Gastrocnemius medialis (tissue), 4 donors: Measurements from ENCODE around the gene DPP3. TPM values are rescaled to one million over a fixed set of nuclear protein-coding genes. Genes with fewer than 3 reads are reported as not detected.
A peak's percentile ranks its signal among the peaks of the same experiment; 100 is the strongest.
"Not testable (repeated sequence)": the region's sequence is repeated elsewhere in the genome, so short reads cannot be mapped to it uniquely, and the experiment has no call there.

Source experiments
- ATAC-seq, 2 donors: fragments of 150-250 bp; one replicate each; pipeline ENCODE4 v1.9.1; 2016
- DNase-seq, 2 donors: peaks; one replicate each; pipeline ENCODE4 v3.0.0-alpha.2; 2019
- H3K27ac ChIP-seq, 4 donors: fragments of 200-600 bp; sonication (generic); 1 replicate in 1 of 4; 2 replicates in 3 of 4; pipeline ENCODE4 v1.5.1; 2016 to 2018; ENCODE audit warnings: mild to moderate bottlenecking in 2 of 4, moderate library complexity in 1 of 4
- H3K27me3 ChIP-seq, 3 donors: fragments of 200-600 bp; sonication (generic) in 2 of 3; 1 replicate in 1 of 3; 2 replicates in 2 of 3; pipeline versions ENCODE4 v1.5.1 to v1.6.0; 2016 to 2019; ENCODE audit warnings: mild to moderate bottlenecking in 1 of 3, moderate library complexity in 1 of 3
- H3K36me3 ChIP-seq, 2 donors: fragments of 200-600 bp; sonication (generic) in 1 of 2; one replicate each; pipeline ENCODE4 v1.5.1; 2017 to 2018
- H3K4me1 ChIP-seq, 2 donors: fragments of 200-600 bp; sonication (generic) in 1 of 2; one replicate each; pipeline ENCODE4 v1.5.1; 2016 to 2017; ENCODE audit warnings: mild to moderate bottlenecking in 2 of 2
- H3K4me3 ChIP-seq, 4 donors: fragments of 200-600 bp; sonication (generic) in 3 of 4; 1 replicate in 1 of 4; 2 replicates in 3 of 4; pipeline ENCODE4 v1.5.1; 2016 to 2019; ENCODE audit warnings: mild to moderate bottlenecking in 2 of 4
- H3K9me3 ChIP-seq, 3 donors: fragments of 200-600 bp; sonication (generic) in 2 of 3; 1 replicate in 1 of 3; 2 replicates in 2 of 3; pipeline ENCODE4 v1.5.1; 2016 to 2019
- POLR2A ChIP-seq, 2 donors: fragments of 450-650 bp; IDR thresholded peaks; one replicate each; pipeline ENCODE4 v1.6.1; 2017; ENCODE audit warnings: antibody characterized with exemption in 2 of 2, mild to moderate bottlenecking in 2 of 2, moderate library complexity in 2 of 2
- in situ Hi-C, 4 donors: fragments of 200-750 bp; cut with MboI; loops; one replicate each; pipeline versions ENCODE4 v1.15.0 to v1.8.0; 2017; ENCODE audit warnings: low sequenced_read_pairs in 4 of 4
- intact Hi-C: fragments of 100-400 bp; cut with DNase I; formaldehyde crosslinking; loops from one replicate; pipeline ENCODE4 v1.15.1; 2023; ENCODE audit warnings: low total_unique reads
- total RNA-seq, 4 donors: library from RNA; depleted of rRNA; stranded (reverse); fragments of >200 nt; gene quantifications; one replicate each; pipeline versions ENCODE4 v1.1.0 to v1.2.3, GENCODE V29; 2016
- TF ChIP-seq, protein P1 (sequence below), 5 experiments: fragments of 450-650 bp in 3 of 5; fragments of 200-600 bp in 2 of 5; sonication (generic) in 2 of 5; IDR thresholded peaks in 4 of 5; conservative IDR thresholded peaks in 1 of 5; 1 replicate in 4 of 5; 2 replicates in 1 of 5; pipeline ENCODE4 v1.5.1; 2016 to 2019; ENCODE audit warnings: antibody characterized with exemption in 5 of 5, mild to moderate bottlenecking in 3 of 5, moderate library complexity in 3 of 5

DPP3 gene
- total RNA-seq, 4 donors from 2014 or later: 28.5 to 58.5 (median 37.4) TPM

DNA sequence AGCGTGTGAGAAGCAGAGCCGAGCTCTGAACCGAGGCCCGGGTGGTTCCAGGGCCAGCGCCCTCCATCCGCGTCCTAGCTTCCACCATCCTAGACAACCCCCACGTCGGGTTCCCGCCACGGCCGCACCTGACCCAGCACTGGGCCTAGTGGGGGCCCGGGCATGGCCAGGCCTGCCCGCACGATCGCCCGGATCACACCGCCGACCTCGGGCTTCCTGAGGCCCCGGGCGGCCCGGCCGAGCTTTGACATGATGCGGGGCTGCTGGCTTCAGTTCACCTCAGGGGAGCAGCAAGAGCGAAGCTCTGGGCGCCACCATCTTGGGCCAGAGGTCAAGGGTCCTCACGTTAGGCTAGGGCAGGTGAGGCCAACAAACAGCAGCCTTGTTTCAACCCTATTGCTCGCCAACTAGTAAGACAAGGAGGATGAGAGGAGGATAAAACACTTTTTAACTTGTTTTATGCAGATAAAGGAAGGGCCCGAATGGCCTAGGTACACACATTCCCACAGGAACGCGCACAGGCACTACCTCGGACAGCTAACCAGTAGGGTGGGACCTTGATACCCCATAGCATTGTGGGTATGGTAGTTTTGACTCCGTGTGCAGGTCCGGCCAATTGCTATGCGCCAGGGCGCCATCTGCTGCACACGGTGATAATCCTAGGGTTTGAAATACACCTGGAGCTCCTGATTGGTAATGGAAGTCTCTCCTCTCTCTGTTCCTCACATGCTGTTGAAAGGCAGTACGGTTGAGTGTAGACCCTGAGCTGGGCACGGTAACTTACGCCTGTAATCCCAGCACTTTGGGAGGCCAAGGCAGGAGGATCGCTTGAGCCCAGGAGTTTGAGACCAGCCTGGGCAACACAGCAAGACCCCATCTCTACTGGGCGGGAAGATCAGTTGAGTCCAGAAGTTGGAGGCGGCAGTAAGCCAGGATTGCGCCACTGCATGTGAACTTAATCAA lies 41.4 kb upstream of the DPP3 start, which contains the start of gene MRPL11:
Gene MRPL11 (minus strand): TSS at position 345 of the 963 bp plus-strand sequence. CDS start 94 bp downstream, at position 251.
- Histone ChIP-seq H3K9me3 (no peaks in the 10 kb centered on the region), H3K36me3 (peaks cover 0 to 22% of the 10 kb centered on the region in 2 donors), H3K27me3 (no peaks in the 10 kb centered on the region), H3K4me1 (peaks cover 5 to 14% of the 10 kb centered on the region in 2 donors), H3K4me3 (peak within 1 kb of the TSS; percentile 91 to 95 (median 92)), H3K27ac (peak within 1 kb of the TSS; percentile 81 to 97 (median 84))
- ATAC-seq: peak; percentile 100
- in situ Hi-C loops: no loop called here
- no peak for TF ChIP-seq POLR2A (IDR thresholded peaks at IDR 0.05)
- TF ChIP-seq, protein P1, sequence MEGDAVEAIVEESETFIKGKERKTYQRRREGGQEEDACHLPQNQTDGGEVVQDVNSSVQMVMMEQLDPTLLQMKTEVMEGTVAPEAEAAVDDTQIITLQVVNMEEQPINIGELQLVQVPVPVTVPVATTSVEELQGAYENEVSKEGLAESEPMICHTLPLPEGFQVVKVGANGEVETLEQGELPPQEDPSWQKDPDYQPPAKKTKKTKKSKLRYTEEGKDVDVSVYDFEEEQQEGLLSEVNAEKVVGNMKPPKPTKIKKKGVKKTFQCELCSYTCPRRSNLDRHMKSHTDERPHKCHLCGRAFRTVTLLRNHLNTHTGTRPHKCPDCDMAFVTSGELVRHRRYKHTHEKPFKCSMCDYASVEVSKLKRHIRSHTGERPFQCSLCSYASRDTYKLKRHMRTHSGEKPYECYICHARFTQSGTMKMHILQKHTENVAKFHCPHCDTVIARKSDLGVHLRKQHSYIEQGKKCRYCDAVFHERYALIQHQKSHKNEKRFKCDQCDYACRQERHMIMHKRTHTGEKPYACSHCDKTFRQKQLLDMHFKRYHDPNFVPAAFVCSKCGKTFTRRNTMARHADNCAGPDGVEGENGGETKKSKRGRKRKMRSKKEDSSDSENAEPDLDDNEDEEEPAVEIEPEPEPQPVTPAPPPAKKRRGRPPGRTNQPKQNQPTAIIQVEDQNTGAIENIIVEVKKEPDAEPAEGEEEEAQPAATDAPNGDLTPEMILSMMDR (IDR thresholded peaks at IDR 0.05 in 4 of 5, conservative IDR thresholded peaks at IDR 0.05 in 1 of 5): peak; percentile 35 to 70 (median 57)
- DNase-seq: peak; percentile 74 to 86
- intact Hi-C loops: loop anchor here (1.0 to 2.0 kb wide), 3 partner anchors 20 to 42 kb away; partner anchors contain the start of gene DPP3

DNA sequence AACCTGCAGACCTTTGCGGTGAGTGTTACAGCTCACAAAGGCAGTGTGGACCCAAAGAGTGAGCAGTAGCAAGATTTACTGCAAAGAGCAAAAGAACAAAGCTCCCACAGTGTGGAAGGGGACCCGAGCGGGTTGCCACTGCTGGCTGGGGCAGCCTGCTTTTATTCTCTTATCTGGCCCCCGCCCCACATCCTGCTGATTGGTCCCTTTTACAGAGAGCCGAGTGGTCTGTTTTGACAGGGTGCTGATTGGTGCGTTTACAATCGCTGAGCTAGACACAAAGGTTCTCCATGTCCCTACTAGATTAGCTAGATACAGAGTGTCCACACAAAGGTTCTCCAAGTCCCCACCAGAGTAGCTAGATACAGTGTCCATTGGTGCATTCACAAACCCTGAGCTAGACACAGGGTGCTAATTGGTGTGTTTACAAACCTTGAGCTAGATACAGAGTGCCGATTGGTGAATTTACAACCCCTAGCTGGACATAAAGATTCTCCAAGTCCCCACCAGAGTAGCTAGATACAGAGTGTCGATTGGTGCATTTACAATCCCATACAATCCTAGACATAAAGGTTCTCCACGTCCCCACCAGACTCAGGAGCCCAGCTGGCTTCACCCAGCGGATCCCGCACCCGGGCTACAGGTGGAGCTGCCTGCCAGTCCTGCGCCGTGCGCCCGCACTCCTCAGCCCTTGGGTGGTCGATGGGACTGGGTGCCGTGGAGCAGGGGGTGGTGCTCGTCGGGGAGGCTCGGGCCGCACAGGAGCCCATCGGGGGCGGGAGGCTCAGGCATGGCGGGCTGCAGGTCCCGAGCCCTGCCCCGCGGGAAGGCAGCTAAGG lies 39.9 kb upstream of the DPP3 start:
- DNase-seq, H3K4me3 ChIP-seq, H3K27ac ChIP-seq, intact Hi-C loops, H3K36me3 ChIP-seq, in situ Hi-C loops, ATAC-seq, H3K9me3 ChIP-seq, H3K27me3 ChIP-seq: not testable (repeated sequence)
- H3K4me1 ChIP-seq: peaks cover 5 to 14% of the 10 kb centered on the region in 2 donors

DNA sequence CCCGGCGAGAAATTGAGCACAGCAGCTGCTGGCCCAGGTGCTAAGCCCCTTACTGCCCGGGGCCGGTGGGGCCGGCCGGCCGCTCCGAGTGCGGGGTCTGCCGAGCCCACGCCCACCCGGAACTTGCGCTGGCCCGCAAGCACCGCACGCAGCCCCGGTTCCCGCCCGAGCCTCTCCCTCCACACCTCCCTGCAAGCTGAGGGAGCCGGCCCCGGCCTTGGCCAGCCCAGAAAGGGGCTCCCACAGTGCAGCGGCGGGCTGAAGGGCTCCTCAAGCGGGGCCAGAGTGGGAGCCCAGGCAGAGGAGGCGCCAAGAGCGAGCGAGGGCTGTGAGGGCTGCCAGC lies 39.3 kb upstream of the DPP3 start:
- in situ Hi-C loops: not testable (repeated sequence)

DNA sequence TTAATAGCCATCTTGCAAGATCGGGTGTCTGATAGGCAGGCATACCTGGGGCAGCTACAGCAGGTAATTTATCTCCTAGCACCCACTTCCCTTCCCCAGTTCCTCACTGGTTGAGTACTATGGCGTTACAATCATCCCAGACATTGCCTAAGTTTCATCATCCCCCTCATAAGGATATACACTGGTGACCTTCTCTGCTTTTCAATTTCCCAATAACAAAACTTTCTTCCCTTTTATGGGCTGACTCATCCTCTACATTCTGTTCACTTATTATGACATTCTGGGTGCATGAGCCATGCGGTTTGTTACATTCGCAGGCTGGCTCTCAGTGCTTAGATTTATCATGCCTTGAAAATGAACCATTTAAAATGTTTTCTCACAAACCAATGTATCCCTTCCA lies 36.6 kb upstream of the DPP3 start:
- TF ChIP-seq, protein P1 (IDR thresholded peaks at IDR 0.05 in 4 of 5, conservative IDR thresholded peaks at IDR 0.05 in 1 of 5): no peak
- TF ChIP-seq POLR2A (IDR thresholded peaks at IDR 0.05): no peak
- in situ Hi-C loops: no loop called here
- intact Hi-C loops: no loop called here

More for the DNA sequence above, 39.3 kb upstream of the DPP3 start:
- H3K9me3 ChIP-seq, DNase-seq, ATAC-seq, H3K27ac ChIP-seq, intact Hi-C loops, H3K27me3 ChIP-seq, H3K36me3 ChIP-seq, H3K4me3 ChIP-seq: not testable (repeated sequence)
- peaks cover 5 to 14% of the 10 kb centered on the region in 2 donors for H3K4me1 ChIP-seq

DNA sequence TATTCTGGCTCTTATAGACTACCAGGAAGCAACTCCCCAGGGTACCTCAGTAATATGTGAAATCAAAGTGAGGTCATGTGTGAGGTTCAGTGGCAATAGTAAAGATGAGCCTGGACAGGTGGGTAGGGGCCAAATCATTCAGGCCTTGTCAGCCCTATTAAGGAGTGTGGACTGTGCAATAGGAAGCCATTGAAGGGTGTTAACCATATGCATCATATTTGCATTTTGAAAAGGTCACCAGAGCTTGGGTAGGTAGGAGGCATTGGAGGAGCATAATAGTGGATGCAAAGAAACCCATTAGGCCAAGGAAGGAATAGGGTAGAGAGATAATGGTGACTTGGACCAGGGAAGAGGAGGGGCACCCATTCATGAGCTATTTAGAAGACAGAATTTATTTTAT lies 33.2 kb upstream of the DPP3 start:
- Histone ChIP-seq H3K4me1 (no peaks in the 10 kb centered on the region), H3K27me3 (no peaks in the 10 kb centered on the region), H3K4me3 (no peak overlapping the region), H3K36me3 (no peaks in the 10 kb centered on the region), H3K27ac (no peak overlapping the region), H3K9me3 (no peaks in the 10 kb centered on the region)
- TF ChIP-seq POLR2A (IDR thresholded peaks at IDR 0.05): no peak
- TF ChIP-seq, protein P1 (IDR thresholded peaks at IDR 0.05 in 4 of 5, conservative IDR thresholded peaks at IDR 0.05 in 1 of 5): no peak
- no peak for ATAC-seq
- no peak for DNase-seq
- intact Hi-C loops (no loop called here), in situ Hi-C loops (no loop called here)

More for the DNA sequence above, 36.6 kb upstream of the DPP3 start:
- no peaks in the 10 kb centered on the region for H3K9me3 ChIP-seq
- no peak overlapping the region for H3K4me3 ChIP-seq
- no peaks in the 10 kb centered on the region for H3K36me3 ChIP-seq
- no peaks in the 10 kb centered on the region for H3K4me1 ChIP-seq
- DNase-seq: no peak
- ATAC-seq: no peak
- H3K27me3 ChIP-seq: no peaks in the 10 kb centered on the region
- H3K27ac ChIP-seq: no peak overlapping the region
